Measurements from ENCODE around the gene MUC20. TPM values are rescaled to one million over a fixed set of nuclear protein-coding genes. Genes with fewer than 3 reads are reported as not detected.

Gene MUC20
- total and polyA plus RNA-seq, 2 of the 8 experiments (the other 6 are each of a cell fraction or from before 2014, with no cell fraction given) = 0.24 to 0.26 TPM

DNA sequence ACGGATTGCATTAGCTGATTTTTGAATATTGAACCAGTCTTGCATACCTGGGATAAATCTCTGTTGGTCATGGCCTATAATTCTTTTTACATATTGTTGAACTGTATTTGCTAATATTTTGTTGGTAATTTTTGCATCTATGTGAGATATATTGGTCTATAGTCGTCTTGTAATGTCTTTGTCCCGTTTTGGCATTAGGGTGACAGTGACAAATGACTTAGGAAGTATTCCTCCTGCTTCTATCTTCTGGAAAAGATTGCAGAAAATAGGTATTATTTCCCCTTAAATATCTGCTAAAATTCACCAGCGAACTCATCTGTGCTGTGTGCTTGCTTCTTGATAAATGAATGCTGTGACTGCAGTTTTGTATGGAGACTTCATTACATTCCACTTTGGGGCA lies 23.7 kb downstream of the MUC20 start:
- no peak overlapping the region for H3K9ac ChIP-seq (replicated peaks in 1 of 4; ENCODE audit: extremely low read depth in 1 of 4, low read depth in 3 of 4, low read length in 3 of 4)
- TF ChIP-seq KDM4A (IDR thresholded peaks at IDR 0.05; ENCODE audit: low read depth, low read length, severe bottlenecking) = no peak

More for the DNA sequence above, 23.7 kb downstream of the MUC20 start:
- Histone ChIP-seq H4K91ac (replicated peaks; ENCODE audit: insufficient read length, low read length) (no peak overlapping the region), H3K18ac (ENCODE audit: extremely low read depth, low read length) (no peak overlapping the region), H2BK5ac (ENCODE audit: low read depth, low read length) (no peak overlapping the region), H3K4ac (replicated peaks; ENCODE audit: insufficient read length, low read depth, low read length) (no peak overlapping the region), H3K23me2 (ENCODE audit: low read depth, low read length) (no peaks in the 10 kb centered on the region), H3K23ac (ENCODE audit: insufficient read length) (no peak overlapping the region), H3K56ac (replicated peaks; ENCODE audit: insufficient read length, low read depth, low read length) (no peak overlapping the region), H2BK20ac (ENCODE audit: low read length) (no peak overlapping the region), H3K27me3 (replicated peaks in 1 of 4; ENCODE audit: control insufficient read depth in 3 of 4, extremely low read depth in 1 of 4, insufficient read depth in 3 of 4, low read length in 3 of 4) (peaks cover 0 to 19% (median 16%) of the 10 kb centered on the region in 4 experiments; a peak in 6 of 7 replicates), H4K5ac (ENCODE audit: insufficient read length, low read depth, low read length) (no peak overlapping the region), H2AK5ac (ENCODE audit: low read depth, low read length) (no peak overlapping the region), H2BK120ac (replicated peaks; ENCODE audit: low read depth, low read length) (no peak overlapping the region), H3K79me1 (ENCODE audit: low read depth, low read length) (no peaks in the 10 kb centered on the region), H3K27ac (ENCODE audit: low read depth, low read length) (no peak overlapping the region), H4K20me1 (replicated peaks in 1 of 2; ENCODE audit: control insufficient read depth in 1 of 2, insufficient read depth in 2 of 2, low read length in 2 of 2) (peaks cover 0 to 1% of the 10 kb centered on the region in 2 experiments), H2BK12ac (ENCODE audit: low read depth, low read length) (no peak overlapping the region), H3K79me2 (ENCODE audit: control insufficient read depth in 1 of 2, insufficient read depth in 2 of 2, low read length in 2 of 2) (no peaks in the 10 kb centered on the region), H2BK15ac (ENCODE audit: low read length) (no peak overlapping the region), H3K14ac (ENCODE audit: insufficient read length) (no peak overlapping the region), H4K8ac (ENCODE audit: extremely low read depth, insufficient read depth, low read length) (no peak overlapping the region), H3K4me3 (ENCODE audit: extremely low read depth in 1 of 4, insufficient read depth in 2 of 4, low read depth in 3 of 4, low read length in 4 of 4) (no peak overlapping the region), H2AFZ (ENCODE audit: low read length) (no peak overlapping the region), H3K36me3 (ENCODE audit: control insufficient read depth in 2 of 4, insufficient read depth in 4 of 4, low read length in 3 of 4) (no peaks in the 10 kb centered on the region), H3K4me1 (replicated peaks in 1 of 4; ENCODE audit: control insufficient read depth in 3 of 4, insufficient read depth in 4 of 4, low read length in 3 of 4) (no peaks in the 10 kb centered on the region; a peak in 2 of 7 replicates), H3K9me3 (ENCODE audit: insufficient read depth in 2 of 2, low read depth in 1 of 2, low read length in 1 of 2) (peaks cover 0 to 6% of the 10 kb centered on the region in 2 experiments; a peak in 1 of 4 replicates), H3K4me2 (ENCODE audit: insufficient read depth in 1 of 2, low read depth in 2 of 2, low read length in 2 of 2) (no peak overlapping the region)
- DNase-seq (ENCODE audit: low read depth in 1 of 2, low spot score in 2 of 2) = no peak
- POLR2A ChIA-PET (ENCODE audit: partially characterized antibody) = no interaction called here
- FAIRE-seq = no peak
- WGBS, 2 experiments (ENCODE audit: extremely low coverage in 1 of 2, insufficient coverage in 1 of 2, insufficient read length in 1 of 2, insufficient replicate concordance in 2 of 2, low coverage in 1 of 2, low lambda C conversion rate in 2 of 2, missing lambda C conversion rate in 1 of 2) = 82% methylated on average over 4 of the region's 4 CpGs; no CpG with 5 or more reads in 1 of the 2 experiments
- CTCF ChIA-PET (ENCODE audit: partially characterized antibody) = interaction anchor here (1.0 to 3.2 kb wide), 5 partner anchors 7 to 150 kb away, joined by 3 to 13 read pairs (median 5); no protein-coding TSS in a partner anchor

Measured in H1 (cell line).